Astrocyte (in vitro differentiated cells and primary cell): ENCODE data around the gene LYZL6. TPM values are rescaled to one million over a fixed set of nuclear protein-coding genes. Genes with fewer than 3 reads are reported as not detected.

Source experiments
- DNase-seq: peaks from one replicate; pipeline ENCODE4 v3.0.0-alpha.2; 2010; ENCODE audit warnings: low read depth
- FAIRE-seq: peaks from 2 replicates; lab custom pipeline; 2011; peaks lifted over from hg19 to GRCh38; lab: Jason Lieb, UNC
- H2AFZ ChIP-seq: 2 replicates; pipeline ENCODE4 v1.6.0; 2012; ENCODE audit warnings: low read depth, low read length, inconsistent platforms
- H3K27ac ChIP-seq: 2 replicates; pipeline ENCODE4 v1.5.1; 2011; ENCODE audit warnings: low read depth, low read length, inconsistent platforms
- H3K27me3 ChIP-seq: 2 replicates; pipeline ENCODE4 v1.6.0; 2011; ENCODE audit warnings: low read length, inconsistent platforms; ENCODE audit not compliant: insufficient read depth
- H3K36me3 ChIP-seq: 2 replicates; pipeline ENCODE4 v1.5.1; 2011; ENCODE audit warnings: low read length, inconsistent platforms; ENCODE audit not compliant: insufficient read depth
- H3K4me1 ChIP-seq: 2 replicates; pipeline ENCODE4 v1.5.1; 2011; ENCODE audit warnings: low read length, inconsistent platforms; ENCODE audit not compliant: insufficient read depth
- H3K4me2 ChIP-seq: 2 replicates; pipeline ENCODE4 v1.6.0; 2012; ENCODE audit warnings: low read length, inconsistent platforms
- H3K4me3 ChIP-seq: 2 replicates; pipeline ENCODE4 v1.5.1; 2011; ENCODE audit warnings: low read depth, mild to moderate bottlenecking, low read length, inconsistent platforms; ENCODE audit not compliant: insufficient read depth
- H3K79me2 ChIP-seq: 2 replicates; pipeline ENCODE4 v1.6.0; 2012; ENCODE audit warnings: mild to moderate bottlenecking, low read length, inconsistent platforms; ENCODE audit not compliant: insufficient read depth
- H3K9ac ChIP-seq: 2 replicates; pipeline ENCODE4 v1.6.0; 2012; ENCODE audit warnings: mild to moderate bottlenecking, low read length, inconsistent platforms
- H3K9me3 ChIP-seq: 2 replicates; pipeline ENCODE4 v1.5.1; 2012; ENCODE audit warnings: low read depth, mild to moderate bottlenecking, low read length, inconsistent platforms; ENCODE audit not compliant: insufficient read depth
- H4K20me1 ChIP-seq: 2 replicates; pipeline ENCODE4 v1.6.0; 2012; ENCODE audit warnings: low read length, inconsistent platforms; ENCODE audit not compliant: insufficient read depth
- H3K27ac Mint-ChIP-seq: one replicate; pipeline ENCODE4 v1.8.0; 2021; ENCODE audit warnings: mild to moderate bottlenecking, mixed read lengths; ENCODE audit not compliant: unreplicated experiment
- H3K27me3 Mint-ChIP-seq: one replicate; pipeline ENCODE4 v1.8.0; 2021; ENCODE audit warnings: low read depth, mixed read lengths; ENCODE audit not compliant: unreplicated experiment
- H3K36me3 Mint-ChIP-seq: one replicate; pipeline ENCODE4 v1.8.0; 2021; ENCODE audit warnings: low read depth, mixed read lengths; ENCODE audit not compliant: unreplicated experiment
- H3K4me1 Mint-ChIP-seq: one replicate; pipeline ENCODE4 v1.8.0; 2021; ENCODE audit warnings: low read depth, mixed read lengths; ENCODE audit not compliant: unreplicated experiment
- H3K4me3 Mint-ChIP-seq: one replicate; pipeline ENCODE4 v1.8.0; 2021; ENCODE audit warnings: mild to moderate bottlenecking, moderate library complexity, mixed read lengths; ENCODE audit not compliant: unreplicated experiment
- H3K9me3 Mint-ChIP-seq: one replicate; pipeline ENCODE4 v1.8.0; 2021; ENCODE audit warnings: mild to moderate bottlenecking, mixed read lengths; ENCODE audit not compliant: unreplicated experiment
- CTCF ChIP-seq: IDR thresholded peaks from 2 replicates; pipeline ENCODE4 v1.5.1; 2011; ENCODE audit warnings: low read depth, mild to moderate bottlenecking, inconsistent platforms, low read length, moderate library complexity; ENCODE audit not compliant: insufficient read depth
- EZH2 ChIP-seq: IDR thresholded peaks from 2 replicates; pipeline ENCODE4 v1.6.1; 2012; ENCODE audit warnings: mild to moderate bottlenecking, low read length, inconsistent platforms; ENCODE audit not compliant: insufficient read depth
- total RNA-seq: library from RNA; stranded (reverse); gene quantifications from 2 replicates; pipeline ENCODE4 v1.2.1, GENCODE V29; 2021

Gene LYZL6
- total RNA-seq, 1 donor from 2014 or later = not detected

GRCh38 chr17:35968520-35969054, 25.1 kb upstream of the LYZL6 start:
- no peaks in the 10 kb centered on the region for H3K36me3 ChIP-seq
- H3K4me3 ChIP-seq = no peak overlapping the region
- Mint-ChIP-seq H3K4me1 (peaks cover 2% of the 10 kb centered on the region), H3K27me3 (peaks cover 12% of the 10 kb centered on the region), H3K27ac (no peak overlapping the region), H3K9me3 (no peaks in the 10 kb centered on the region), H3K4me3 (no peak overlapping the region), H3K36me3 (no peaks in the 10 kb centered on the region)
- H4K20me1 ChIP-seq = no peaks in the 10 kb centered on the region
- H3K79me2 ChIP-seq = no peaks in the 10 kb centered on the region
- no peak overlapping the region for H3K9ac ChIP-seq
- TF ChIP-seq CTCF (no peak), EZH2 (no peak)
- H2AFZ ChIP-seq = no peak overlapping the region
- no peak for DNase-seq
- peaks cover 3% of the 10 kb centered on the region for H3K27me3 ChIP-seq
- no peaks in the 10 kb centered on the region for H3K9me3 ChIP-seq
- no peak for FAIRE-seq
- H3K4me2 ChIP-seq = no peak overlapping the region
- H3K27ac ChIP-seq = no peak overlapping the region
- no peaks in the 10 kb centered on the region for H3K4me1 ChIP-seq

DNA sequence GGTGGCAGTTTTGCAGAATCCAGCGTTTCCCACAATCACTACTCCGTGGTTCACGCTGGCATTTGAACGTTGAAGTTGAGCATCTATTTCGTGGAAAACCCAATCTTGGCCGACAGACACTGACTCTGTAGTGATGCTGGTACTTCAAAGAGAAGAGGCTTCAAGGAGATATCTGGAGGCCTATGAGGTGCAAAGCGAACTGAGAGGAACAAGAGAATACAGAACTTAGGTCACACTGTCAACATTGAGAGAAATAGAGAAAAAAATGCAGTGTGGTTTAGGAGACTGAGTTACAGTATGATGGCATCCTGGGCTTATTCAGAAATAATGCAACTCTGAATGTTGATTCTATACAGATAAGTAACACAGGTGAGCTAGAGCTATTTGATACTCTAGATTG, 21.8 kb upstream of the LYZL6 start:
- Mint-ChIP-seq H3K4me1 (no peaks in the 10 kb centered on the region), H3K36me3 (no peaks in the 10 kb centered on the region), H3K4me3 (no peak overlapping the region), H3K9me3 (no peaks in the 10 kb centered on the region), H3K27me3 (peaks cover 6% of the 10 kb centered on the region), H3K27ac (no peak overlapping the region)
- FAIRE-seq (no peak), DNase-seq (no peak)
- Histone ChIP-seq H3K27ac (no peak overlapping the region), H3K36me3 (no peaks in the 10 kb centered on the region), H3K4me1 (no peaks in the 10 kb centered on the region), H2AFZ (no peak overlapping the region), H3K4me3 (no peak overlapping the region), H3K79me2 (no peaks in the 10 kb centered on the region), H4K20me1 (no peaks in the 10 kb centered on the region), H3K9ac (no peak overlapping the region), H3K9me3 (no peaks in the 10 kb centered on the region), H3K4me2 (no peak overlapping the region), H3K27me3 (peaks cover 3% of the 10 kb centered on the region)
- no peak for TF ChIP-seq EZH2
- TF ChIP-seq CTCF = no peak

DNA sequence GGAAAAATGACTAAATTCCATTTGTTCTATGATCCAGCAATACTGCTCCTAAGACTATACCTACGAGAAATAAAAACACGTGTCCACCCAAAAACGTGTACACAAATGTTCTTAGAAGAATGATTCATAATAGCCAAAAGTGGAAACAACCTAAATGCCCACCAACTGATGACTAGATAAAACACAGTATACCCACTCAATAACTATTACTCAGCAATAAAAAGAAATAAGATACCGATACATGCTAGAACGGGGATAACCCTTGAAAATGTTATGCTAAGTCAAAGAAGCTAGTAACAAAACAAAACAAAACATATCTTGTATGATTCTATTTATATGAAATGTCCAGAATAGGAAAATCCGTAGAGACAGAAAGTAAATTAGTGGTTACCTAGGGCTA, 20.1 kb upstream of the LYZL6 start:
- no peaks in the 10 kb centered on the region for H3K36me3 Mint-ChIP-seq
- no peak for FAIRE-seq
- H3K4me1 Mint-ChIP-seq = no peaks in the 10 kb centered on the region

More for the DNA sequence above, 20.1 kb upstream of the LYZL6 start:
- no peak overlapping the region for H2AFZ ChIP-seq
- no peak for DNase-seq
- H3K36me3 ChIP-seq = no peaks in the 10 kb centered on the region
- H3K9me3 ChIP-seq = no peaks in the 10 kb centered on the region
- no peak overlapping the region for H3K27ac ChIP-seq
- no peak overlapping the region for H3K9ac ChIP-seq
- peaks cover 4% of the 10 kb centered on the region for H3K27me3 Mint-ChIP-seq
- H3K4me3 ChIP-seq = no peak overlapping the region
- H3K4me3 Mint-ChIP-seq = no peak overlapping the region
- H3K79me2 ChIP-seq = no peaks in the 10 kb centered on the region
- no peaks in the 10 kb centered on the region for H4K20me1 ChIP-seq
- no peak overlapping the region for H3K27ac Mint-ChIP-seq
- no peaks in the 10 kb centered on the region for H3K9me3 Mint-ChIP-seq
- TF ChIP-seq CTCF = no peak
- no peak for TF ChIP-seq EZH2
- no peaks in the 10 kb centered on the region for H3K4me1 ChIP-seq
- H3K27me3 ChIP-seq = peaks cover 3% of the 10 kb centered on the region
- H3K4me2 ChIP-seq = no peak overlapping the region
